Measurements from ENCODE around the gene LBX1.
A peak's percentile ranks its signal among the peaks of the same experiment; 100 is the strongest.

Gene LBX1, protein sequence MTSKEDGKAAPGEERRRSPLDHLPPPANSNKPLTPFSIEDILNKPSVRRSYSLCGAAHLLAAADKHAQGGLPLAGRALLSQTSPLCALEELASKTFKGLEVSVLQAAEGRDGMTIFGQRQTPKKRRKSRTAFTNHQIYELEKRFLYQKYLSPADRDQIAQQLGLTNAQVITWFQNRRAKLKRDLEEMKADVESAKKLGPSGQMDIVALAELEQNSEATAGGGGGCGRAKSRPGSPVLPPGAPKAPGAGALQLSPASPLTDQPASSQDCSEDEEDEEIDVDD

DNA sequence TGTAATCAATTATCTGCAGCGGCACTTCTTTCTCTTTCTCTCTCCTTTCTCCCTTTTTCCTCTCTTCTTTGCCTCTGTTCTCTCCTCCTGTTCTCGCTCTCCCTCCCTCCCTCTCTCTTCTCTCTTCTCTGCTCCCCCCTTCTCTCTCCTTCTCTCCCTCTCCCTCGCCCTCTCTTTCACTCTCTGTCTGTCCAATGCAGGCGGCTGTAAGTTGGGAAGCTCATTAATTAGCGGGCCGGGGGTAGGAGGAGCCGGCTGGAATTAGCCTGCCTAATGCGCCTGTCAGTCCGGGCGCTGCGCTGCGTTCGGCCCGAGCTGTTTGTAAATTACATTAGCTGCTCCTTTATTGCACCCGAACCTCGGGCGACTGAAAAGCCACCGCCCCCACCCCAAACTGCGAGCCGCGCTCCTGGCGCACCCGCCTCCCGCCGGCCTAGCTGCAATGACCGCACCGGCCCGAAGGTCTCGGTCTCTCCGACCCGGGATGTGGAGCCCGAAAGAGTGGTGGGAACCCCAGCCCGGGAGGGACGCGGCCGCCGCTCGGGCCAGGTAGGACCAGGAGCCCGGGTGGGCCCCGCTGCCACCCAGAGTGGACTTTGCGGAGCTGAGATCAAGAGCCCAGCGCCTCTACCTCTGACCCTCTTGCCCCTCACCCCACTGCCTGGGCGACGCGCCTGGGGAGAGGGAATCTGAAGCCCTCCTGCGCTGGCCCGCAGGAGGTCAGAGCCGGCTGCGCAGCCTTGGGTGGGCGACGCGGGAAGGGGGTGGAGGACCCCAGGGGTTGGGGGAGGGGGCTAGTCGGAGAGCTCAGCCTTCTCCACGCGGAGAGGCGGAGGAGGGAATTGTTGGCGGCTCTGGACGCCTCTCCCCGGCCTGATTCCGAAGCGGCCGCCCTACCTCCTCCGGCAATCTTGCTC is at the start of gene LBX1:
LBX1 (minus strand) TSS at position 198 of the 917 bp plus-strand sequence. CDS start 648 bp downstream, outside the sequence.
- DNase-seq (ENCODE audit: low read depth in 1 of 2, low spot score in 1 of 2): no peak
- no peak for TF ChIP-seq JUND (IDR thresholded peaks at IDR 0.05; ENCODE audit: low read depth)
- in situ Hi-C loops (cut with HindIII; ENCODE audit: low pct_unique_long_range_greater_than_20kb, low sequenced_read_pairs): no loop called here

DNA sequence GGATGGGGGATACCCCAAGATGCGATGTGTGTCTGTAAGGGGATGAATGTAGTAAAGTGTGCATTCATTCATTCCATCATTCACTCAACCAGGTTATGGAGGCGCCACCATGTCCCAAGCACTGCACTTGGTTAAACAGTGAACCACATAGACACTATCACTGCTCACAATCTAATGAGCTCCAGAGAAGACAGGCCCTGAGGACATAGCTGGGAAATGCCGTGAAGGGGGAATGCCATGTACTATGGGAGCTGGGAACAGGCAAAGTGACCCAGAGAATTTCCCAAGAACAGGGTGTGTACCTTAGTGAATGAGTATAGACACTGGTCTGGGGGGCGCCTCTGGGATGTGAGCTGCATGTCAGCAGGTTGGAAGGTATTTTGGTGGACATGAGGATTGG is 44.5 kb upstream of the LBX1 start:
- no peak for TF ChIP-seq JUND (IDR thresholded peaks at IDR 0.05; ENCODE audit: low read depth)
- in situ Hi-C loops (cut with HindIII; ENCODE audit: low pct_unique_long_range_greater_than_20kb, low sequenced_read_pairs): no loop called here
- no peak for DNase-seq (ENCODE audit: low read depth in 1 of 2, low spot score in 1 of 2)

DNA sequence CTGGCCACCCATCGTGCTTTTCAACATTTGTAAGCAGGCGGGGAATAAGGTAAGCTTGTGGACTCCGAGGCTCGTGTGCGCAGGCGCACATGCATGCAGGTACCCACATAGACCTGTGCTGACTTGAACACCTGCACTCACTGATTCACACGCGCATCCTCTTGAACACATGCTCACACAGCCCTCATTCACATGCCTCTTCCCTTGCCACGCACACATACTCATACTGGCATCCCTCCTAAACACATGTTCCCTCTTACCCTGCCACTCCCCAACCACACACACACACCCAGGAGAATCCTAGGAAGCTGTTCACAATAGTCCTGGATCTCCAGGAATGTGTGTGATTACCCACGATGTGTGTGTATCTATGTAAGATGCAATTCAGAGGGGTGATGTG is 44.1 kb upstream of the LBX1 start:
- DNase-seq (ENCODE audit: low read depth in 1 of 2, low spot score in 1 of 2): no peak
- no peak for TF ChIP-seq JUND (IDR thresholded peaks at IDR 0.05; ENCODE audit: low read depth)
- in situ Hi-C loops (cut with HindIII; ENCODE audit: low pct_unique_long_range_greater_than_20kb, low sequenced_read_pairs): no loop called here

DNA sequence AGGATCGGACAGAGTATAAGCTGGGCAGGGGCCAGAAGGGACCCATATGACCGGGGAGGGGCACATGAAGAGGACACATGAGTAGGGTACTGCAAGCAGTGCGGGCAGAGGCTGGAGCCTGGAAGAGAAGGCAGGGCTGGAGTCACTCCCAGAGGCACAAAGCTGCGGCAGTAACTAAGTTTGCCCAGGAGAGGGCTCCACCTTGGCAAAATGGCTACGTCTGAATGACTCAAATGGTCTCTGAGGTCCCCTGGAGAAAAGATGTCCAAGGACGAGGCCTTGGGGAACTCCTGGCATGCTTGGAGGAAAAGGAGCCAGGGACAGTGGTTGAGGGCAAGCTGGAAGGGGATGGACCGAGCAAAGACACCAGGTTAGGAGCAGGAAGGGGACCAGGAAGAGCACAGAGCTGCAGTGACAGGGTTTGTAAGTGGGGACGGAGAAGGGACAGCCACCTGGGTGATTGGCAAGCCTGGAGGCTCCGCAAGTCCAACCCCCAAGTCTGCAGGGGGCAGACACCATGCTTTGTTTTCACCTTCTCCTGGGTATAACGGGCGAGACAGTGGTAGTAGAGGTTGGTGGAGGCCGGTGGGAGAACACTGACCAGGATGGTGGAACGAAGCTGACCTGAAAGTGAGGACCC is 43.1 kb upstream of the LBX1 start:
- DNase-seq (ENCODE audit: low read depth in 1 of 2, low spot score in 1 of 2): peak; percentile 79 to 83
- no peak for TF ChIP-seq JUND (IDR thresholded peaks at IDR 0.05; ENCODE audit: low read depth)

DNA sequence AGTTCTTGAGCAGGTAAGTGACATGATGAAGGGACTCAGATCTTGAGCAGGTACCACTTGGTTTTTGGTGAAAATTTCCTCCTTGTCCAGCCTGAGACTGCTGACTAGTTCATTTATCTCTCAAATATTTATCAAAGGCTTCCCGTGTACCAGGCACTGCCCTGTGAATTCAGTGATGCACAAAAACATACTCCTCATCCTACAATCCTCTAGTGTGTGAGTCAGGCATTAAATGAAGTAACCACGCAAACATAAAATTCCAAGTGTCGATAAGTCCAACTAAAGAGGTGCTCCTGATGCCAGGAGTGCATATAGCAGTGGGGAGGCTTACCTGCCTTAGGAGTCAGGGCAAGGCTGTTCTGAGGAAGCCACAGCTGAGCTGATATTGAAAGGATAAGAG is 41.5 kb upstream of the LBX1 start:
- no peak for DNase-seq (ENCODE audit: low read depth in 1 of 2, low spot score in 1 of 2)
- in situ Hi-C loops (cut with HindIII; ENCODE audit: low pct_unique_long_range_greater_than_20kb, low sequenced_read_pairs): no loop called here
- no peak for TF ChIP-seq JUND (IDR thresholded peaks at IDR 0.05; ENCODE audit: low read depth)

More for the DNA sequence above, 43.1 kb upstream of the LBX1 start:
- in situ Hi-C loops (cut with HindIII; ENCODE audit: low pct_unique_long_range_greater_than_20kb, low sequenced_read_pairs): no loop called here

DNA sequence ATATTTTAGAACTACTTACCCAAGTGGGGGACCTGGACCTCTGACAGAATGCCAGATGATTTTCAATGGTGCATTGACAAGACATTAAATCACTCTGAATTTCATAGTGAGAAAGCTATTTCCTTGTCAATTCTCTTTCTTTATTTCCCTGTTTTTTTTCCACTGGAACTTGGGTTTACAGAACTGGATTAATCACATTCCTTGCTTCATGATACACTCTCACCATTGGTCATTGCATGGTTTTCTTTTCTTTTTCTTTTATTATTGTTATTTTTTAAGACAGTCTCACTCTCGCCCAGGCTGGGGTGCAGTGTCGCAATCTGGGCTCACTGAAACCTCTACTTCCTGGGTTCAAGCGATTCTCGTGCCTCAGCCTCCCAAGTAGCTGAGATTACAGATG is 38.5 kb upstream of the LBX1 start:
- TF ChIP-seq JUND (IDR thresholded peaks at IDR 0.05; ENCODE audit: low read depth): no peak
- DNase-seq (ENCODE audit: low read depth in 1 of 2, low spot score in 1 of 2): no peak
- in situ Hi-C loops (cut with HindIII; ENCODE audit: low pct_unique_long_range_greater_than_20kb, low sequenced_read_pairs): no loop called here

DNA sequence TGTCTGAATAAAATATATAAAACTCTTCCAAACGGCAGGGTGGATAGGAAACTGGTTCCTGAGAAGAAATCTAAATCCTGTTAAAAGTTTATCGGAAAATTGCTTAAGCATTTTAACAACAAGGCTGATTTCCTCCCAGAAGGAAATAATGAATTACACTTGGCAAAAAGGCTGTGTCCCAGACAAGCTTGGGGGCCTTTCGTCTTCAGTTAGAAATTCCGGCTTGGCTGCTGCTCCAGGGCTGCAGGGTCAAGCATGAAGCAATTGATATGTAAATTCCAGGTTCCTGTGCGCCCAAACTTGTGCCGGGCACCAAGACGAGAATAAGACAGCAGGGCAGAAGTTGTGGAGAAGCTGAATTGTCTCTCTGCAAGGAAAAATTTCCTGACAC is 38.0 kb upstream of the LBX1 start:
- in situ Hi-C loops (cut with HindIII; ENCODE audit: low pct_unique_long_range_greater_than_20kb, low sequenced_read_pairs): no loop called here
- no peak for TF ChIP-seq JUND (IDR thresholded peaks at IDR 0.05; ENCODE audit: low read depth)
- no peak for DNase-seq (ENCODE audit: low read depth in 1 of 2, low spot score in 1 of 2)

DNA sequence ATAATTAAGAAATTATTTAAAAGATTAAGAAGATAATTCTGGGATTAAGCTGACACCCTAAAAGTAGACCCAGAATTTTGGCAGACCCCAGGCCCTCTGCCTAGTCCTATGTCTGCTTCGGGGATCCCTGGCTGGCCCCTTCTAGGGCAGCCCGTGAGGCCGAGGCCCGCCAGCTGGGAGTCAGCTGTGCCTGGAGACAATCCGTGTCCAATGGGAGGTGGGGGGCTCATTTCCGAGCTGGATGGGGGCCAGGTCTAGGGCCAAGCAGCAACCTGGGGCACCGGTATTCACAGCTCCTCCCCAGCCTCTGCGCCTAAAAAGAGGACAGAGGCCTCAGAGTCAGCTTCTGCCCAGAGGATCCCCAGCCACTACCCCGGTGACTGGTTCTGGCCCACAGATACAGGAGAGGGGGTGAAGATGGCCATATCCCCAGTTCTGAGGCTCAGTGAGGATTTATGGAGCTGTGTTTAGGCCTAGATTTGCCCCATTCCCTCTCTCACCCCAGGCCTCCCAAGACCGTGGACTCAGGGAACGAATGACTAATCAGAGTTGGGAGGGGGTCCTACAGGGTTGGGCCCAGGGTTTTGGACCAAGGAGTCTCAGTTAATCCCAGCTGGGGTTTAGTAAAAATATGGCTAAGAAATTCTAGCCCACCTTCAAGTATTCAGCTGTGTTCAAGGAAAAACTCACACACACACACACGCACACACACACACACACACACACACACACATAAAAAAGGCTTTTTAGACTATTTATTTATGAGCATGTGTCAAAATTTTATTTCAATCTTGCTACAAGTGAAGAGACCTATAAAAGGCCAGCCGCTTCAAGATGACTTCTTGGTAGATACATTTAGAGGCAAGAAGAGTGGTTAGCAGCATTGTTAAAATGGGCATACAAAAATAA is 37.4 kb upstream of the LBX1 start:
- TF ChIP-seq JUND (IDR thresholded peaks at IDR 0.05; ENCODE audit: low read depth): no peak
- no peak for DNase-seq (ENCODE audit: low read depth in 1 of 2, low spot score in 1 of 2)
- in situ Hi-C loops (cut with HindIII; ENCODE audit: low pct_unique_long_range_greater_than_20kb, low sequenced_read_pairs): no loop called here

DNA sequence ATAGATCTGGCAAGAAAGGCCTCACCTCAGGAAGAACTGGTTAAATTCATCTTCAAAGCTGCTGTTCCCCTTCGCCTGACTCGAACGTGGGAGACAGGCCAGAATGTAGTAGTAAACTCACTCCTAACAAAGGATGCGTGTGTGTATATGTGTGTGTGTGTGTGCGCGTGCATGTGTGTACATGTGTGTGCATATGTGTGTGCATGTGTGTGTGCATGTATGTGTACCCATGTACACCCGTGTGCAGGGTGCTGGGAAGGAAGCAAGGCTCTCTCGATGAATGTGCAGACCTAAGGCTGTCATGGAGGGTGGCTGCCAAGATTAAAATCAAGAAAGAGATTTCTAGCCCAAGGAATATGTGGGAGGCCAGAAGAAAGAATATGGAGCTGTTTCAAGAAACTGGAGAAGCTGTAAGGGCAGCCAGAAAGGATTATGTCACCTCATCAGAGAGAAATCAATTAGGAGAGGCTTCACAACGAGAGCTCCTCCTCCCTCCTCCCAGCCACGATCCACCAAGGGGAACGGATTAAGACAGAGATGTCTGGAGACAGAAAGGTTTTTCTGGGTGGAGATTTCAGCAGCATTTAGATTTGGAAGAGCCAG is 34.0 kb upstream of the LBX1 start:
- DNase-seq (ENCODE audit: low read depth in 1 of 2, low spot score in 1 of 2): no peak
- in situ Hi-C loops (cut with HindIII; ENCODE audit: low pct_unique_long_range_greater_than_20kb, low sequenced_read_pairs): no loop called here
- TF ChIP-seq JUND (IDR thresholded peaks at IDR 0.05; ENCODE audit: low read depth): no peak

DNA sequence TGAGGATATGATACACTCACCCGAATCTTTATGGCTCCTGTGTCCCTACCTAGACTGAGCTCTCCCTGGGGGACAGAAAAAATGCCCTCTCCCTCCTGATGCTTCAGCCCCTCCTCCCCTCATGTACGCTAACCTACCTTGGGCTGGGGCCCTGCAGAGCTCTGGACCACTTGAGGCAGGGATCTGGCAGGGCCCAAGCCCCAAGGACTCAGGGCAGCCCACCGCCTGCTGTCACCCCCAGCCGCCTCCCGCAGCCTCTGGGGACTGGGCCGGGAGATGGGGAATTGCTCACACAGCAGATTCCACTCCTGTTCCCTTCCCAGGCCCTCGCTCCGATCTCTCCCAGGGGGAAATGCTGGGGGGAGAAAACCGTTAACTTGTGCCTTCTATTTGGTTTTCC is 32.9 kb upstream of the LBX1 start:
- DNase-seq (ENCODE audit: low read depth in 1 of 2, low spot score in 1 of 2): no peak
- in situ Hi-C loops (cut with HindIII; ENCODE audit: low pct_unique_long_range_greater_than_20kb, low sequenced_read_pairs): no loop called here
- TF ChIP-seq JUND (IDR thresholded peaks at IDR 0.05; ENCODE audit: low read depth): no peak

DNA sequence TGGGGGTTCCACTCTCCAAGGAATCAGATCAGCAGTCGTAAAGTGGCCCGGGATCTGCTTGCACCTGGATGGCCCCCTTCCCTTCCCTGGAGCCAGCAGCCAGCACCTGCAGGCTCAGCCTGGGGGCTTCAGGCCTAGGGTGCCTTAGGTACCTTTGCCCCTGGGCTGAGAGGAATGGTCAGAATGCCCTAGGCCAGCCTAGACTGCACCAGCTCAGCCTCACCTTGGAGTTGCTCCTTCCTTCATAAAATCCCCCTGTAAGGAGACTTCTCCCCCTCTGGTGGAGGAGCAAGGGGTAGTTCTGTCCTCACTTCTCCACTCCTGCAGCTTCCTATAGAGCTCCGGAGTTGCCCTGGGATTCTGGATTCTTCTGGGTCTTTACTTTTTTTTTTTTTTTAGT is 32.4 kb upstream of the LBX1 start:
- in situ Hi-C loops (cut with HindIII; ENCODE audit: low pct_unique_long_range_greater_than_20kb, low sequenced_read_pairs): no loop called here
- DNase-seq (ENCODE audit: low read depth in 1 of 2, low spot score in 1 of 2): no peak
- no peak for TF ChIP-seq JUND (IDR thresholded peaks at IDR 0.05; ENCODE audit: low read depth)

All from T47D (cell line).